ENCODE measurements around the gene VWA5B1.

Gene VWA5B1

DNA sequence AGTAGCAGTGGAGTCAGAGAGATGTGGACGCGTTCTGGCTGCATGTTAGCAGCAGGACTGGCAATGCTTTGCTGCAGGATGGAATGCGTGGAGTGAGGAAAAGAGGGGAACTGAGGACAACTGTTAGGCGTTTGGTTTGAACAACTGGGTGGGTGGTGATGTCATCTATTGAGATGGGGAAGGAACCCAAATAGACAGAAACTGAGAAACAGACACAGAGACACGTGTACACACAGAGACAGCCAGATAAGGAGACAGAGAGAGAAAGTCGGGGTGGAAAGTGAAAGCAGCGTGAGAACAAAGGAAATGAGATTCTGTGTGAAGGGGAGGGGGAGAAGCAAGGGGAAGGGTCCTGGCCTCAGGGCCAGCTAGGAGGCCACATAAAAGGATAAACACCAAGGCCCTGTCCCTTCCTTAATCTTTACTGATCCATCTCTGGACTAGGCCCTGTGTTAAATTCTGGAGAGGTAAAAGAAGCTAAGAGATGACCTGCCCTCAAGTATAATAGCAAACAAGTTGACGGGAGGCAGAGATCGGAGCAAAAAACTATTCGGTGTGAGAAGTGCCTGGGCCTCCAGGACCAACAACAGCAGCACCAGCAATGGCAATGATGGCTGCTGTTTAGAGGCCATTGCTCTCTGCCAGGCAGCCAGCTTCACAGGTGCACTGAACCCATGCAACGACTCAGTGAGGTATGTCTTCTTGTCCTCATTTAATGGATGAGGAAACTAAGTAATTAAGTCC, 31.6 kb downstream of the VWA5B1 start:
- DNase-seq (ENCODE audit: low read depth in 2 of 3, low spot score in 2 of 3), result no peak

DNA sequence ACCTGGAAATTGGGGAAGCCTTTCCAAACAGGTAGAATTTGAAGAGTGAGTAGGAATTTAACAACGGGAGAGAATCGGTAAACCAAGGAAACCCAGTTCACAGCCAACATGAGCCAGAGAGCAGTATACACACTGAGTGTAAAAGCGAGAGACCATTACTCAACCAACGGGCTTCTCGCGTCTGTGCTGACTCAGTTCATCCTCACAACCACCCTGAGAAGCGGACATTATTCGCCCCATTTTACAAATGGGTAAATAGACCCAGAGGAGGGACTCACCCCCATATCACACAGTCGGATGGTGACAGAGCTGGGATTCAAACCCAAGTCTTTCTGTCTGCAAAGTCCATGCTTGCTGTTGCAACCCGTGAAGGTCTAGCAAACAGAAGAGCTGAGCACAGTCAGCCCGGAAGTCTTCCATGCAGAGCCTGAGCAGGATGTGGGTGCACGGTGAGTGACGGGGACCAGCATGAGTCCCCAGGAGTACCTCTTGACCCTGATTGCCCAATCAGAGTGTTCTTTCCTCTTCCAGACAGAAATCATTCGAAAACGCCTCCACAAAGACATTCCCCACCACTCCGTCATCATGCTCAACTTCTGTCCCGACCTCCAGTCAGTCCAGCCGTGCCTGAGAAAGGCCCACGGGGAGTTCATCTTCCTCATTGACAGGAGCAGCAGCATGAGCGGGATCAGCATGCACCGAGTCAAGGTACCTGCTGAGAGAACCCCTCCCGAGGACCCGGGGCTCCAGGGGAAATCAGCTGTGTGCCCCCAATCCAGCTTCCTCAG, 32.3 kb downstream of the VWA5B1 start:
- DNase-seq (ENCODE audit: low read depth in 2 of 3, low spot score in 2 of 3), result no peak

DNA sequence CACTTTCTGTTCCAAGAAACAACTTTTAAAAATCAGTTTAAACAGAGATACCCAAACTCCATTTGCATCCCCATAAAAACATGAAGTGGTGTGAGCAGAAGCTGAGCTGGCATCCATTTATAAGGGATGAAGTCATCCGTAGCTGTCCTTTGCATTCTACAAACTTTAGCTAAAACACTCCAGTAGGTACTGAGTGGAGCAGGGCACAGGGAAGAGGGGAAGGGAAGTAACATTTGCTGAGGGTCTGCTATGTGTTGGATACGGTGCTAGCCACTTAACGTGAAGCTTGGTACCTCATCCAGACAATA, 32.9 kb downstream of the VWA5B1 start:
- no peak for DNase-seq (ENCODE audit: low read depth in 2 of 3, low spot score in 2 of 3)

DNA sequence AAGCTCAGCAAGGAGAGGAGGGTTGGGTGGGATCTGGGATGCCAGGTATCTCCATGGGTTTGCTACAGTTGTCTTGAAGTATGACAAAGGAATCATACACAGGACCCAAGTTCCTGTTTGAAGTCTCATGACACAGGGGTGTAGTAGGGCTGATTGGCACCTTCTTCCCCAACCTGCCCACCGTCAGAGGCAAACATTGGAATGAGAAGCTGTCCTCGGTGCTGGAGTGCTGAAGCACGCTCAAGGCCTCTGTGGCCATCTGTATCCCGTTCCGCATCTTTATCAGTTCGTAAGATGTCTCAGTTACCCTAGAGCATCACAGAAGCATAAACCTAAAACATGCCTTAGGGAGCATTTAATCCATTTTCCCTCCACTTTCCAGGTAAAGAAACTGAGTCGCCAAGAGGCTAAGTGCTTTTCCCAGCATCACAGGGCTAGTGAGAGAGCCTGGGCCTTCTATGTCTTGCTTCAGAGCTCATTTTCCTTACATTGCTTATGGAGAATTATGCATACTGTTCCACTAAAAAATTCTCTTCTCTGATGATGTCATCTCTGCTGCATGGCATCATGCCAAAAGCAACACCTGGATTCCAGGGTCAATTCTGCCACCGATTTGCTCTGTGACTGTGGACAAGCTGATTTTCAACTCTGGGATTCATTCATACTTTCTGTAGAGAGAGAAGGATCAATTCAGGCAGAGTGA, 34.2 kb downstream of the VWA5B1 start:
- no peak for DNase-seq (ENCODE audit: low read depth in 2 of 3, low spot score in 2 of 3)

DNA sequence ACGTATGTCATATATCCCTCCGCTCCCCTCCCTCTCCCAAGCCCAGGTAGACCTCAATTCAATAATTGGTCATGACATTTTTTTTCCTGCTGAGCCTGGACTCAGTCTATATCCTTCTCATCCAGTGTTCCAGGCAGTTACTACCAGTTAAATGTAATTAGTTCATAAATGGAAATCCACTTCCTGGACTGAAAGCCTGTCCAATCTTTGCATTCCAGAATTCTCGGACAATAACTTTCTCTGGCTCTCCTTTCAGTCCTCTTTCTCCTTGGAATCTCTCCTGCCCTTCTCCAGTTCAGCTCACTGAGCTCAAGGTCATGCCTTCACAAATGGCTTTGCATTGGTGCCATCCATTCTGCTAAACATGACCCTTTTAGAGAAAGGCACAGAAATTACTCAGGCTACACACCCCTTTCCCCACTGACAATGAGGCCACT, 34.8 kb downstream of the VWA5B1 start:
- no peak for DNase-seq (ENCODE audit: low read depth in 2 of 3, low spot score in 2 of 3)

DNA sequence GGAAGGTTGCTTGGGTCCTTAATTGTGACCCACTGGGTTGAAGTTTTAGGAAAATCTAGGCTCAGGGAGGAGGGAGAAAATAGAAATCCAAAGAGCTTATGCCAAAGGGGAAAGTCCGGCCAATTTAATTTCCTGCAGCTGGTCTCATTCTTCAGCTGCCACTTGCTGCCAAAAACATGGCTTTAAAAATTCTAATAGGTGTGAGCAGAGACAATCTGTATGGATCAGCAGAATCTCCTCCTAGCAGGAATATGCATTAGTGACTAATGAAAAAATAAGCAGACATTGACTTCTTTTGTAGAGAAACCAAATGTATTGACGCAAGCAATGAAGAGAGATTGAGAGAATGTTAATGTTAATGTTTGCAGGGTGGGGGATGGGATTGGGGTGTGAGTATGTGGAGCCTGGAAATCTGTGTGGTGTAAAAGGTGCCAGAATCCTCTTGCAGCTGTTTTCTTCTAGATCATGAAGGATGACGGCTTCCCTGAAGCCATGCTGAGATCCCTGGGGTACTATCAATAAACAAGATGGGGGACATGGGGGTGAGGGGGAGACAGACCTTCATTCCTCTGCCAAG, 35.3 kb downstream of the VWA5B1 start:
- DNase-seq (ENCODE audit: low read depth in 2 of 3, low spot score in 2 of 3), result no peak

DNA sequence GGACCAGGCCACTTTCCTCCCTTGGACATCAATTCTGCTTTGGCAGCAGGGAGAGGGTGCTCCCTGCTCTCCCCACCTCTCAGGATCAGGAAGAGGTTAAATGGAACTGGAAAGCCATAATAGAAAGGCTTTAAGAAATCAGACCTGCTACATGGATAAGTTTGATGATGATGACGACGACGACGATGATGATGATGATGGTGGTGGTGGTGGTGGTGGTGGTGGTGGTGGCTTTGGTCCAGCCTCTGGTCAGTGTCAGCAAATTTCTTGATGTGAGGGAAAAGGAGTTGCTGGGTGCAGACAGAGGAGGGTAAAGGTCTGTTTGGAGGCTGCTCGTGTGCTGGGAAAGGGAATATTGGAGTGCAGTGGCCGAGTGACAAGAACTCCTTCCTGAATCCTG, 36.8 kb downstream of the VWA5B1 start:
- DNase-seq (ENCODE audit: low read depth in 2 of 3, low spot score in 2 of 3), result no peak

DNA sequence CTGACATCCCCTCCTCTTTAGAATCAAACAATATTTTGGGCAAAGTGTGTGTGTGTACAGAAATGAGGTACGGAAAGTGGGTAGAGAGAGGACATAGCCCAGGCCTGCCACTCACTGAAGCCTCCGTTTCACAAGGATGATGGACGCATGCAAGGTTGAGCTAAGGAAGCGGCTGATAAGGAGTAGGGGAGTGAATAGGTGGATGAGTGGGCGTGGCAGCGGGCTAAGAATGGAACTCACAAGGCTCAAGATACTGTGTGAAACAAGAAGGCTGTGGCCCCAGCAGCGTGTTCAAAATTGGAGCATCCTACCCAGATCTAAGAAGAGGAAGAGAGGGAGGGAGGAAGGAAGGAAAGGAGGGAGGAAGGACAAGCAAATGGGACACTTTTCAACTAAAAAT, 37.5 kb downstream of the VWA5B1 start:
- no peak for DNase-seq (ENCODE audit: low read depth in 2 of 3, low spot score in 2 of 3)

DNA sequence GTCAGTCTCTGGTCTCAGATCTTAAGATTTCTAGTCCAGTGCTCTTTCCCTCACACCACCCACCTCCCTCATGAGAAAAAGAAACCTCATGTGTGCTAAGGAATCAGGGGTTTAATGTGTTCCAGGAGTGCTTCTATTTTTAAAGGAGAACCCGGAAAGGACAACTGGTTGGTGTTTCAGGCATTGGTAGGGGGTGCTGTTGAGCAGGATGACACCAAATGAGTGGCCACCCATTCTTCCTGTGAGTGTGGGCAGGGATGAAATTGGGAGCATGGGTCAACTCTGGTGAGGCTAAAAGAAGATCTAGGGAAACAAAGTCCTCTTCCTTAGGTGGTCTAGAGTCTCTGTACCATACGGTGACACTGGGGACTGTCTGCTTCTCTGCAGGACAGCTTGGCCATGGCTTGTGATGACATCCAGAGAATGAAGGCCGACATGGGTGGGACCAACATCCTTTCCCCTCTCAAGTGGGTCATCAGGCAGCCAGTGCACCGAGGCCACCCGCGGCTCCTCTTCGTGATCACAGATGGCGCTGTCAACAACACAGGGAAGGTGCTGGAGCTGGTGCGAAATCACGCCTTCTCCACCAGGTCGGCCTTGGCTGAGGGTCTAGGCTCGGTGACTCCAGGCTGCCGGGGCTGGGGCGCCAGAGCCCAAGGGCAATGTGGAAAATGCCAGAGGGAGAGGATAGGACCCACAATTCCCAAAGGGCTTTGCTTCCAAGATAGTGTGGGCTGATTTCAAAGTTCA, 39.3 kb downstream of the VWA5B1 start:
- DNase-seq (ENCODE audit: low read depth in 2 of 3, low spot score in 2 of 3), result no peak

DNA sequence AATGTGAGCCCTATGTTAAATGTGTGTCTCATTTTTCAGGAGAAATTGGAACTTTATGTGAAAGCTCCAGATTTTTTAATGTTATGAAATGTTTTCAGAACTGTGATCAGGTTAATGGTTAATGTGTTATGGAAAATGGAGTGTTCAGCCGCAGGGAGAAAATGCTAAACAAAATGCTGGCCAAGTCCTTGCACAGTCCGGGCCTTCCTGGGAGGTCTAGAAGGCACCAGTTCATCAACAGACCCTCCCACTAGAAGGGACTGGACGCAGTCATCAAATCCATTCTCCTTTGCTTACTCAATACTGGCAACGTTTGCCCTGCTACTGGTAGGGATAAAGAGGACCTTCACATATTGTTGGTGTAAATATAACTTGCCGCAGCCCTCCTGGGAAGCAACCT, 43.4 kb downstream of the VWA5B1 start:
- no peak for DNase-seq (ENCODE audit: low read depth in 2 of 3, low spot score in 2 of 3)

DNA sequence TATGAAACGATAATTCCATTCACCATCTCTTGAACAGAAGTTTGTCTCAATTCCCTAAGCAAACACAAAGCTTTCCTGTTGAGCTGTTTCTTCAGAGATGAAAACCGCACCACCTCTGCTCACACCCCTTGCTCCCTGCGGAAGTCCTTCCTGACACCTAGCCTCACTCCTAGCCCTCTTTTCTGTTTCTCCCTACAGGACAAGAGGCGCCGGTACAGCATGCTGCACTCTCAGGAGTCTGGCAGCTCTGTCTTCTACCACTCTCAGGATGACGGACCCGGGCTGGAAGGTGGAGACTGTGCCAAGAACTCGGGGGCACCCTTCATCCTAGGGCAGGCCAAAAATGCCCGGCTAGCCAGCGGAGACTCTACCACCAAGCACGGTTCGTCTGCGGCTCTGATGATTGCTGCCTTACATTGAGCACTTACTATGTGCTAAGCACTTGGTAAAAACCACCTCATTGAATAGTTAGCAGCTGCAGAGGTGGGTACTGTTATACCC, 45.5 kb downstream of the VWA5B1 start:
- no peak for DNase-seq (ENCODE audit: low read depth in 2 of 3, low spot score in 2 of 3)

DNA sequence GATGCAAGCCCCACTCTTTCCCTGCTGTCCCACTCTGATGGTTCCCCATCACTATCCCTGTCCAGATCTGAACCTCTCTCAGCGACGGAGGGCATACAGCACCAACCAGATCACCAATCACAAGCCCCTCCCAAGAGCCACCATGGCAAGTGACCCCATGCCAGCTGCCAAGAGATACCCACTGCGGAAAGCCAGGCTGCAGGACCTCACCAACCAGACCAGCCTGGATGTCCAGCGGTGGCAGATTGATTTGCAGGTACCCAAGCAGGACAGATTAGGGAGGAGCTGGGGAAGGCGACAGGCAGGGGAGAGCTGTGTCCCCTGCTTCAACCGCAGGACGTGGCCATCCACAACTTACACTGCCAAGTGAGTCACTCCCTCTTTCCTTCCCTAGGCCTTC, 46.9 kb downstream of the VWA5B1 start:
- DNase-seq (ENCODE audit: low read depth in 2 of 3, low spot score in 2 of 3), result no peak

DNA sequence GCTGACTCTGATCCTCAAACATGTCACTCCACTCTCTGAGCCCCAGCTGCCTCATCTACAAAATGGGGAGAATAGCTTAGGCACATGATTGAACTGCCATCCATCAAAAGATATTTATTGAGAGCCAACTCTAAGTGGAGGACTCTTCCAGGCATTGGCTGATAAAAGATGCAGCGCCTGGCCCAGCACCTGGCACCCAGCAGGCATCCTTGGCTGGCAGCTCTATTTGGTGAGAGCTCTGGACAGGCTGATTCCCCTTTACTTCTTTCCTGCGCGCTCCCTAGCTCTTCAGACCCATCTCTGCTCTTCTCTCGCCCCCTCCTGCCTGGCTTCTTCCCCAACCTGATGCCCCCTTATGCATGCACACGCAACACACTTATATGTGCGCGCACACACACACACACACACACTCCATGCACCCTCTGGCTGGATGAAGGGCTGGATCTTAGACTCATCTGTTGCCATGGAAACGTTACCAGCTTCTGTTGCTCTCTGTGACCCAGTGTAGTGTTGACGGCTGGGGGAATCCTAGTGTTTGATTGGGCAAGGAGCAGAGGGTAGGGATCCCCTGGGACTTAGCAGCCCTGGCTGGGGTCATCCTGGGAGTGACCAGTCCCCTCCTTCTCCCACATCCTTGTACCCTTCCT, 49.3 kb downstream of the VWA5B1 start:
- no peak for DNase-seq (ENCODE audit: low read depth in 2 of 3, low spot score in 2 of 3)

DNA sequence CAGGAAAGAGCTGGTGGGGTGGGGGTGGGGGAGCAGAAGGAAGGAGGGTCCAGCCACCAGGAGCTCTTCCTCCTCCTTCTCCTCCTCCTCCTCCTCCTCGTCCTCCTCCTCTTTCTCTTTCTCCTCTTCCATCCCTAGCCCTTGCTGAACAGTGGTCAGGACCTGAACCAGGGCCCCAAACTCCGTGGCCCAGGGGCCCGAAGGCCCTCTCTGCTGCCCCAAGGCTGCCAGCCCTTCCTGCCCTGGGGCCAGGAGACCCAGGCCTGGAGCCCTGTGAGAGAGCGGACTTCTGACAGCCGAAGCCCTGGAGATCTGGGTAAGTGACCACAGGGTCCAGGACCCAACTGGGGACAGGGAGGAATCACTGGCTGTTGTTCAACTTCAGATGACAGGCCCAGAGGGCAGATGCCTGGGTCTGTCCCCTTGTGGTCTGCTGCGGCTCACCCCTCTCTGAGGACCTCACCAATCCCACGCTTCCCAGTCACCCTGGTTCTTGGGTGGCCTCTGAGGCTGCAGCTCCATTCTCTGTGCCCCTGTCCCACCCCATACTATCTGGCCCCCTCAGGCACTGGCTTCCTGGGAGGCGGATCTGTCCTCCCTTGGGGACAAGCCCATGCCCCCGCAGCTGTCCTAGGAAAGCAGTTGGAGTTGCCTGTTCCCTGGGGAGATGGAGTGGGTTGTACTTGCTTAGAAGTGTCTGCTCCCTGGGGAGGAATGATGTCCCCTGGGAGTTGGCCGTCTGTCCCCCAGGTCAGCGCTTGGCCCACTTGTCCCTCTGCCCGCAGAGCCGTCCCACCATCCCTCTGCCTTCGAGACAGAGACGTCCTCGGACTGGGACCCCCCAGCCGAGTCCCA, 51.8 kb downstream of the VWA5B1 start:
- no peak for DNase-seq (ENCODE audit: low read depth in 2 of 3, low spot score in 2 of 3)

DNA sequence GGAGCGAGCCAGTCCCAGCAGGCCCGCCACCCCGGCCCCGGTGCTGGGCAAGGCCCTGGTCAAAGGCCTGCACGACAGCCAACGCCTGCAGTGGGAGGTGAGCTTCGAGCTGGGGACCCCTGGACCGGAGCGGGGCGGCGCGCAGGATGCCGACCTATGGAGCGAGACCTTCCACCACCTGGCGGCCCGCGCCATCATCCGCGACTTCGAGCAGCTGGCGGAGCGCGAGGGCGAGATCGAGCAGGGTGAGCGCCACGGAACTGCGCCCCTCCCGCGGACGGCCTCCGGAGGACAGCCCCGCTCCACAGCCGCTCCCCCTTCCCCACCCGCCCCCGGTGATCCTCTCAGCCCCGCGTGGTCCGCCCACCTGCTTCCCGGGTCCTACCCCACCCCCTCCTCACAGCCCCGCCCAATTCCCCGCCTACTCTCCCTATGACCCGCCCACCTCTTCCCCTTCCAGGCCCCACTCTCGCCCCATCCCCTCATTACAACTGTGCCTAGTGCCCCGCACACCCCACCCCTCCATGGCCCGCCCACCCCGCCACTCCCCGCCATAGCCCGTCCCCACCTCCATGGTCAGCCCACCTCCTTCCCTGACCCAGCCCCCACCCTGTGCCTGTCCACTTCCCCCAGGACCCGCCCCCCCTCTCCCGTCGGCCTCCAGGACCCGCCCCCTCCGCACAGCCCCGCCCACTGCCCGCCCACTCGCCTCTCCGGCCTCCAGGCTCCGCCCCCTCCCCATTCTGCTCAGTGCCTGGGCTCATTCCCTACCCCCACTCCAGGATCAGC, 52.7 kb downstream of the VWA5B1 start:
- DNase-seq (ENCODE audit: low read depth in 2 of 3, low spot score in 2 of 3), result no peak

DNA sequence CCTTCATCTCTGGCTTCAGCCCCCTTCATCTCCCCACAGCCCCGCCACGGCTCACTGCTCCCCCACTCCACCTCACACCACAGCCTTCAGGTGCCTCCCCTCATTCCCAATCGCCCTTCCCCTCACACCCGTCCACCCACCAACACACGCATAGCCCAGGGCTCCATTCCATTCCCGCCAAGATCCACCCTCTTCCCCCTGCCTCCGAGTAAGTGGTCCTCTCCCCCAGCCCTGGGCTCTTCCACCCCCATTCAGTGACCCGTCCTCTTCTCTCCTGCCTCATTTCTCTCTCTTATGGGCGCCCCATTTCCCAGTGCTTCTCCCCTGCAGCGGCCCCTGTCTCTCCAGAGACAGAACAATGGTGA, 53.2 kb downstream of the VWA5B1 start:
- no peak for DNase-seq (ENCODE audit: low read depth in 2 of 3, low spot score in 2 of 3)

DNA sequence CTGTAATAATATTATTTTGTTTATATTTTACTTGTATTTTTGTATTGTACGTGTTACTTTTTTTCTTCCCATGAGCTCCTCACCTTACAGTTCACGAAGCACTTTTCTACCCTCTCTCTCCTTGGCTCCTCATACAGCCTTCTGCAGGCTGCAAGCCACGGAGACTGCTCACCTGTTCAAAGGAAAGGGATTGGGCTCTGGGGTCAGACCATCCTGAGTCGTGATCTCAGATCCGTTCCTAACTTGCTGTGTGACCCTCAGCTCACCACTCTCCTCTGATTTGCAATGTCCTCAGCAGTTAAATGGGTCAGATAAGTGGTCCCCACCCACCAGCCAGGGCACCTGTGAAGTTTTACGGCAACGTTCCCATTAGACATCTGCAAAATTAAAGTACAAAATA, 54.1 kb downstream of the VWA5B1 start:
- no peak for DNase-seq (ENCODE audit: low read depth in 2 of 3, low spot score in 2 of 3)

DNA sequence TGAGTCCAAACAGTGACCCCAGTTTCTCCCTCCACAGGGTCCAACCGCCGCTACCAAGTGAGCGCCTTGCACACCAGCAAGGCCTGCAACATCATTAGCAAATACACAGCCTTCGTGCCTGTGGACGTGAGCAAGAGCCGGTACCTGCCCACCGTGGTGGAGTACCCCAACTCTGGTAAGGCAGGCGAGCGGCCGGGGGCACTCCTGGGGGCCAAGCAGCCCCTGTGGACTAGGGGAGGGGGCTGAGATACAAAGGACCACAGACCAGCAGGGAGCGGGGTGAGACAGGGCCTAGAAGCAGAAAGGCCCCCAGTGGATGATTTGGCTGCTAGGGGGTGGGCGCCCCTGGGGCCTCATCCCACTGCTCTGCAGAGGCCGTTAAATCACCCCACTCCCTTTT, 54.7 kb downstream of the VWA5B1 start:
- no peak for DNase-seq (ENCODE audit: low read depth in 2 of 3, low spot score in 2 of 3)

DNA sequence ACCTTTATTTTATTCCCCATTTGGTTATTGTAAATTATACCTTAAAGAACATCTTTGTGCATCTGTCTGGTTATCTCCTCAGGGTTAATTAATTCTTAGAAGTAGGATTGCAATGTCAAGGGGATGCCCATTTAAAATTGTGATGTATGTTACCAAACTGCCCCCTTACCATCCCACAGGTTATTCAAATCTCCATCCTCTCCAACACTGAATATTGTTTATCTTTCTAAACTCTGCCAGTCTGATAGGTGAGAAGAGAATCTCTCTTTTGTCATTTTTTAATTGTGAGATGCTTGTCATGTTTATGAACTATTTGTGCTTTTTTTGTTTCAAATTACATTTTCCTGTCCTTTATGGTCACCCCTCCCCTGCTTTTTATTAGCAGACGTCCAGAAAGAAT, 55.8 kb downstream of the VWA5B1 start:
- no peak for DNase-seq (ENCODE audit: low read depth in 2 of 3, low spot score in 2 of 3)

All from activated CD8-positive, alpha-beta memory T cell treated with anti-CD3 and anti-CD28 coated beads for 48 hours (primary cell).